HG03097 (cell line): ENCODE measurements around the gene XCR1.
"Not testable (repeated sequence)": the region's sequence is repeated elsewhere in the genome, so short reads cannot be mapped to it uniquely, and the experiment has no call there.

Source experiments
- ATAC-seq: cut with Tn5 transposase; IDR thresholded peaks from one replicate; pipeline ENCODE4 v1.9.1; 2021; ENCODE audit not compliant: unreplicated experiment, low FRiP score

Gene XCR1

GRCh38 chr3:46008058-46008457 lies 19.2 kb downstream of the XCR1 start:
- no peak for ATAC-seq

- no peak for ATAC-seq
Measured at GRCh38 chr3:46007280-46007679, 20.0 kb downstream of the XCR1 start.

DNA sequence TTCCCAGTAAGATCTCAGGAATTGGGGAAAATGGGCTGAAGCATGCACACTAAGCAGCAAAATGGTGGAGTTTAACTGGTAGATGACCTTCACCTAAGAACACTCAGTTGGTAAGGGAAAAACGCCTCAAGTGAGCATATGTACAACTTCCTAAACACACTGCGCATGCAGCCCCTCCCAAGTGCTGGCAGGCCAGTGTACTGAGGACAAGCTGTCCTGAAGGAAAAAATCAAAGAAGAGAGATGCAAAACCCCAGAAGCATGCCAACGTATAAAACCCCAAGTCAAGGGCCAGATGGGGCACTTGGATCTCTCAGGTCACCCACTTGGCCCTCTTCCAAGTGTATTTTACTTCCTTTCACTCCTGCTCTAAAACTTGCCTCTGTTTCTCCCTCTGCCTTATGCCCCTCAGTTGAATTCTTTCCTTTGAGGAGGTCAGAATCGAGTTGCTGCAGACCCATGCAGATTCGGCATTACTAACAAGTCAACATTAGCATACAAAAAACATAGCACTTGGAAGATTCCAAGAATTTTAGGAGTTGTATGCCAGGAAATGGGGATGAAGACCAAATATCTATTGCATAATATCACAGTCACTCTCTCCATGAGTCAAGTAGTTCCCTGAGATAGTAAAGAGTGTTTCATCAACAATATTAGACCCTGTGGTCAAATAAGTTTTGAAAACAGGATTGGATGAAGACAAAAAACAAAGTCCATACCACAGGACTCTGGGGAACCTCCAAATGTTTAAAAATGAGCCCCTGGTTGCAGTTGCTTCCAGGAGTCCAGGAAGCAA lies 20.8 kb downstream of the XCR1 start:
- ATAC-seq = no peak

DNA sequence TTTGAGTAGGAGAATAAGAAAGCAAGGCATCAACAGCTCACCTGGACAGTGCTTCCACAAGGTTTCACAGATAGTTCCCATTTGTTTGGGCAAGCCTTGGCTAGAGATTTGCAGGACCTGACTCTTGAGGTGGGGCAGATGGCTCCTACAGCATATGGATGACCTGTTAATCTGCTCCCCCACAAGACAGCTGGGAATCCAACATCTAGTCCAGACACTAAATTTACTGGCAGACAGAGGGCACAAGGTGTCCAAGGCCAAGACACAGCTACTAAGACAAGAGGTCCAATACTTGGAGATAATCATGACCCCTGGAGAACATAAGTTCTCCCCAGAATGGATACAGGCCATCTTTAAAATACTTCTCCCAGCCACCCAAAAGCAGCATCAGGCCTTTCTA lies 23.6 kb downstream of the XCR1 start:
- not testable (repeated sequence) for ATAC-seq

GRCh38 chr3:46001178-46001577 lies 26.1 kb downstream of the XCR1 start:
- ATAC-seq = no peak

DNA sequence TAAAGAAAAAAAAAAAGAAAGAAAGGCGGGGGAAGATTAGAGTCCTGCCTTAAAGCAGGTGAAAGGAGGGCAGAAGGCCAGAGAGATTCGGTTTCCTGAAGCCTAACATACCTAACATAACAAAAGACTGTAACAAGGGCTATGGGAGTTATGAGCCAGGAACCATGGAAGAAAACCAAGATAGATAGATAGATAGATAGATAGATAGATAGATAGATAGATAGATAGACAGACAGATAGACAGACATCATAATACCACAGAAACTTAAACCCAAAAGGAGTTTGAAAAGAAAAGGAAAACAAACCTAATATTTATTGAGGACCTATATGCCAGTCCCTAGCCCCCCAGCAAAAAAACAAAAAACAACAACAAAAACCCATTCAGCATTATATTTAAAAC lies 29.3 kb downstream of the XCR1 start:
- no peak for ATAC-seq

DNA sequence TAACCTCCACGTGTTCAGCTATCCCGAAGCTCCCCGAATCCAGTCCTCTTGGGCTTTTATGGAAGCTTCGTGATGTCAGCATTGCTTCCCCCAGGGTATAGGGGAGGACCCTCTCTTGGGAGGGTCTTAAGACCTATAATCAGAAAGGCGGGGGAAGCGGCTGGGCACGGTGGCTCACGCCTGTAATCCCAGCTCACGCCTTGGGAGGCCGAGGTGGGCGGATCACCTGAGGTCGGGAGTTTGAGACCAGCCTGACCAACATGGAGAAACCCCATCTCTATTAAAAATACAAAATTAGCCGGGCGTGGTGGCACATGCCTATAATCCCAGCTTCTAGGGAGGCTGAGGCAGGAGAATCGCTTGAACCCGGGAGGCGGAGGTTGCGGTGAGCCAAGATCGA lies 29.8 kb downstream of the XCR1 start:
- ATAC-seq = not testable (repeated sequence)

DNA sequence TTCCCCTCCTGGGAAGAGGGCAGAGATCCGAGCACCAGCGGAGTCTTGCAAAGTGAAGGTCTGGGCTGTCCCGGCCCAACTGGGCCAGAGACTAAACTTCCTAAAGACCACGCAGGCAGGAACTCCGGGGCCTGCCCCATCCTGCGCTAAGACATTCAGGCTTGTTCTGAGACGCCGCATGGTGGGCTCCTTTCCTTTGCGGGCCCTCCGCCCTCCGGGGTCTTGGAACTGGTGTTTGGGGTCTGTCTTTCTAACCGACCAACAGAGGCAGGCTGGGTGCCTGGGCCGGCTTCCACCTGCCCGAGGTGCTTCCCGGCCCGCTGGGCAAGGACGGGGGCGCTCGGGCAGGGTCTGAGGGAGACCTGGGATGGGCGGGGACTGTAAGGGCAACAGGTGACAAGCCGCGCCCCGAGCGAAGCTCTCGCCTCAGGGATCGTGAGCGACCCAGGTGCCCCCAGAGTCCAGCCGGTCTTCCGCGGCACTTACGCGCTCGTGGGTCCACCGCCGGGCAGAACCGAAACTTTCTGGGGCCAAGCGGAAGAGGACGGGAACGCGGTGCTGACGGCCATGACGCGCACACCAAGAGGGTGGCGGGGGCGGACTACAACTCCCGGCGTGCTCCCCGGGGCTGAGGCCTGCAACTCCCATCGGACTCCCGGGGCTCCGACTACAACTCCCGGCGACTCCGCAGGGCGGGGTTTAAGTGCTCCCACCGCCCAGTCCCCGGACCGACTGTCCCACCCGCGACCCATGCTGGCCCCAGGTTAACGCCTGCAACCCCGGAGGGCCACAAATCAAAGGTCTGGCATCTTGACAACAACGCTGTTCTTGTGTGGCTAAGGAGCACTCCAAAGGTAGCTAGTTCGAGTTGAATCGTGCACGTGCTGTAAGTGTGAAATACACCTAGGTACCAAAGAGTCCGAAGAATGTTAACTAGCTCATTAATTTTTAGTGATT lies 31.8 kb downstream of the XCR1 start, which contains the start of gene FYCO1:
Gene FYCO1 (minus strand): TSS at position 589 of the 957 bp plus-strand sequence. CDS start 10,914 bp downstream, outside the sequence.
- peak; percentile 88 for ATAC-seq

DNA sequence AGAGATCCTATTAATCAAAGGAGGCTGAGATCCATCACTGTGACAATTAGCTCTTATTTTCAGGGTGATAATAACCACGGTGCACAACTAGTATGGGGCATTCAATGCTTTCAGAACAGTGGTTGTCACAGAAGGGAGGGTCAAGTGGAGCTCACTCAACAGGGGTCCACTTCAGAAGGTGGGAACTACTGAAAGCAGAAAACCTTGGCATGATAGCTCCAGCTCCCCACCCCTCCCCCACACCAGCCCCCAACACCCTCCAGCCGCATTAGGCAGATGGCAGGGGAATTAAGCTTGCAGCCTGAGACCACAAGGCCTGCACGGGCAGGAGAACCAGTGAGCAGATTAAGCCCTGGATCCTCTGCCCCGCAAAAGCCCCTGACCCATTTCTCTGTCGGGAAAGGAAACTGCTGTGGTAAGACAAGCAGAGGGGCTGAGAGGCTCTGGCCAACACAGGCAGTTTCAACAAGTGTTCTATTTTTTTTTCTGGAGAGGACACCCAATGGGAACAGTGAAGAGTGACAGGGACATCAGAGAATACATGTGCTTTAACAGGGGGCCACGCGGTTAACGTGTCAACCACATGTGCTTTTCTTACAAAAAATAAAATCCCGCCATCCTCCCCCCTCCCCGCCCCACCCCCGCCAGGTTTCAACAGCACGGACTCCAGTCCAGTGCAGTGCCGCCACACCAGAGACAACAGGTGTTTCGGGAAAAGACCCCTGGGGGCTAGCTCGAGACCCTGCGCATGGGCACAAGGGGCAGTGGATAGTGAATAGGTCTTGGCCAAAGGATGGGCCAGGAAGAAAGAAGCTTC lies 32.7 kb downstream of the XCR1 start:
- no peak for ATAC-seq

DNA sequence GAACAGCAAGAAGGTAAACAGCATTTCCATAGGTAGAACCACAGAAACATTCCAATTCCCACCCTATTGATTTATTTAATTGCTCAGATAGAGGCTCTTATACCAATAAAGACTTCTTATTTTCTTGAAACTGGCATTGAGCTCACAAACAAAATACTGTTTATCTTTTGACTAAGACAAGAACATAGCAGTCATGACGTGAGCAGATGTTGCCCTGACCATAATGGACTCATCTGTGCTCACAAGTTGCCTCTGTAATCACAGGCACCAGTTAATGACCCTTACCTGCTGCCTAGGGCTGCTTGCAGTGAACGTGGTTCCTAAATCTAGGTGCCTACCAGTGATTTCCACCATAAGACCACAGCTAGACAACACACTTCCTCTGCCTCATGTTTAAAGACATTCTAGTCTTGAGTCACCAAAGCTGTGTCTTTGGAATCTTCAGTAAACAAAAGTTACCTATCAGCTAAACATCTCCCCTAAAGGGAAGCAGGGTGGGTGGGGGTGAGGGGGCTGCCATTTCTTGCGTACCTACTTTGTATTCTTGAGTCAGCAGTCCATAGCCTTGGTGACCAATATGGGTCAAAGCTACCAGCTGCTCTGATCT lies 33.8 kb downstream of the XCR1 start:
- no peak for ATAC-seq

DNA sequence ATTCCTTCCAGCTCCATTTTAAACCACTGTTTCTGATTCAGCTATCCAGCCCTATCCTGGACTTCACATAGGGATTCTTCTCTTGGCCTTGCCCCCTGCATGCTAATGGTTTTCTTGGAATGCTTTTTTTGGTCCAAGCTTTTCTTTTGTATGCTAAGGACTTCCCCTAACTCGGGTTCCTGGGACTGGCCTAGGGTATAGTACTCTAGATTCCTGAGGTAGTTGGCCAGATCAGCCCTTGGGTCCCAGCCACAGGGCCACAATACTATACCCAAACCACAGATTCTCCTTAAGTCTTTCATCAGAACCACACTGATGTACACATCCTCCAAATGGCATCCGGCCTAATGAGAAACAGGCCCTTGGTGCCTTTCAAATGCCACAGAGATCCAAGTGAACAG lies 34.5 kb downstream of the XCR1 start:
- ATAC-seq = no peak

DNA sequence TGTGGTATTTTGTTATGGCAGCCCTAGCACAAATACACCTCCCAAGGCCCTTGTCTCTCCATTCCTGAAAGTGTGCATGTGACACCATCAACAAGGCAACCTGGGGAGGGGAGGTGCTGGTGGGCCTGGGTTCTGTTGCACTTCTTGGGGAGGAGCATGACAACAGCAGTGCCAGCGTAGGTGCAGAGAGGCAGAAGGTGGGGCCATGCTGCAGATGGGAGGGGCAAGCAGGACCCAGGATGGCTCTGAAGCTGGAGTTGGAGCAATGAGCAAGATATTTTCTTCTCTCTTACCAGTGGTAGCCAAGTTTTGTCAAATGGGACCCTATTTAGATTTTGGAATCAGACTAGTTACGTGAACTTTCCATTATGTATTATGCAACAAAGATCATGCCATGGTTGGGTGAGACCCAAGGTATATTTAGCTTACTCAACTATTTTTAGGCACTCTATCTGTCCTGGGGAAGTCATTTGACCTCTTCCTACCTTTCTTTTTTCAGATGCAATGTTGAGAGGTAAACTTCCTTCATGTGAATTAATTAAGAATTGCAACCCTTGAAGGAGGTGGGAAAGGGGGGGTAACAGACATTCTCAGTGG lies 35.1 kb downstream of the XCR1 start:
- no peak for ATAC-seq

DNA sequence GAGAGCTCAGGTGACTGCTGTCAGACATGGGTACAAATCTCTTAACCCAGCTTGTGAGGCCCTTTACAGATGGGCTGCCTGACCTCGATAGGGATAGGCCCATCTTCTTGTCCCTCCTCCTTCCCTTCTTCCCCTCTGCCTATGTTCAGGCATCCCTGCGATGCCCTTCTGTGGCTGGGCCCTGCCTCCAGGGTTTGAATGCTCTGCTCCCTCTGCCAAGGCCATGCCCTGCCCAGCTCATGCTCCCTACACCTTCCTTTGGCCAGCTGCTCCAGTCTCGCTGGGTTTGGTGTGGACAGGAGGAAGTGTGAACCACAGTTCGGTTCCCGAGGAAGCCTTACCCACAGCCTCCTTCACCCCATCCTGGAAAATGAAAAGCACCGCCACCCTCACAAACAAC lies 35.9 kb downstream of the XCR1 start:
- no peak for ATAC-seq

- no peak for ATAC-seq
Measured at GRCh38 chr3:45990181-45990580, 37.1 kb downstream of the XCR1 start.

GRCh38 chr3:45988804-45989203 lies 38.5 kb downstream of the XCR1 start:
- ATAC-seq = no peak

DNA sequence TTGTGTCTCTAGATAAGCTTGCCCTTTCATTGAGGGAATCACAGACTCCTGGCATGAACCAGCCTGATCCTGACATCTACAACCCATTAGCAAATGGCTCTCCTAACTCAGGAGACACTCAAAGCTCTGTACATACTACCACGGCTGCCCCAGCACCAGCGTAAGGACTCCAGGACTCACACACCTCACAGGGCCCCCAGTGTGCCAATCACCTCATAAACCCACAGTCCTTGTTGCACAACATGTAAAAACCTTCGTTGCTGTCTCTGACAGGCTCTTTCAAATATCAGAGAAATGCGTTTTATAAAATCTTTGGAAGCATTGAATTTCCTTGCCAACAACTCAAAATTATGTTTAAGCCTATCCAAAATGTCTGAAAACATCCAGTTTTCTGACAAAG lies 38.9 kb downstream of the XCR1 start:
- ATAC-seq = no peak

DNA sequence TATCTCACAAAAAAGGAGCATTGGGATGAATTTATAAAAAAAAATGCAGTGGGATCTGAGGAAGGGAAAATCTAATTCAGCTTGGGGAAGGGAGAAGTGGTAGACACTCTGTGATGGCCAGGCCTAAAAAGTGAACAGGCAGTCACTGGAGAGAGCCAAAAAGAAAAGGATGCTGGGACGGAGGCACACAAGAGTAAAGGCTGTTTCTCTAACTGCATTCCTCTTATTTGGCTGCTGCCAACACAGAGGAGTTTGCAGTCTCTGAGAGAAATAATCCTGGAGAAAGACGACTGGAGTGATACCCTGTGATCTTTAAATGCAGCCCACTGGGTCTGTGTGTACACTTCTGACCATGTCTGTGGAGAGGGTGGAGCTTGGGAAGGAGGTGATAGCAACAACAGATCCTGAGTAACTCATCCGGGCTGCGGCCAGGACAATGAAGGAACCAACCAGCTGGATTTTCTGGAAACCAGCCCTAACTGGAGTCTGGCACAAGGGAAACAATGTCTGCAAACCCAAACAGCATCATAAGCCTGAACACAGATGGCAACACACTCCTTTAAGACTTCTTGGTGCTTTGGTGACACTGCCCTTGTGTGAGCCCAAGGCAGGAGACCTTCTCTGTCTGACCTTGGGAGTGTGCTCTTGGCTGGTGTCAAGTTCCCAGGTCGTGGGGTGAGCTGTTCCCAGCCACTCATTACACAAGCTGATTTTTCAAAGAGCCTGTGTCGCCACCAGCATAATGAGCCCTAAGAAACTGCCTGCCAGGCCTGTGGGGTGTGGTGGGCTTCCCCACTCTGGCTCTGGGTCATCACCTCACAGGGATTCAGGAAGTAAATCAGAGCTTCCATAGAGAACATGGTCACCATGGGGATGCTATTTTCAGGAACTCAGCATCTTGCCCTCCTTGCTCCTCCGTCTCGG lies 39.7 kb downstream of the XCR1 start:
- no peak for ATAC-seq

- no peak for ATAC-seq
Measured at GRCh38 chr3:45986303-45986982, 40.8 kb downstream of the XCR1 start.
